ENCODE measurements around the gene ETS1. TPM values are rescaled to one million over a fixed set of nuclear protein-coding genes. Genes with fewer than 3 reads are reported as not detected.

Gene ETS1
- total RNA-seq, 4 donors from 2014 or later, result 23.6 to 56.7 (median 29.2) TPM

GRCh38 chr11:128497061-128497775 lies 90.1 kb downstream of the ETS1 start:
- intact Hi-C loops (cut with DNase I; ENCODE audit: low total_unique reads) (no loop called here), in situ Hi-C loops (cut with MboI; ENCODE audit: low pct_ligation_motif_present in 1 of 4, low pct_unique_long_range_greater_than_20kb in 1 of 4, low sequenced_read_pairs in 3 of 4) (no loop called here)
- no peak for DNase-seq
- peak overlapping the region in 1 of 4 donors; percentile 20 for H3K4me3 ChIP-seq
- no peak for TF ChIP-seq POLR2A (IDR thresholded peaks at IDR 0.05)
- TF ChIP-seq CTCF (IDR thresholded peaks at IDR 0.05), result no peak
- no peak for TF ChIP-seq EP300 (IDR thresholded peaks at IDR 0.05; ENCODE audit: low read depth)
- TF ChIP-seq POLR2AphosphoS5 (IDR thresholded peaks at IDR 0.05), result no peak
- peaks cover 19 to 94% (median 52%) of the 10 kb centered on the region in 4 donors for H3K4me1 ChIP-seq
- H3K27me3 ChIP-seq, result no peaks in the 10 kb centered on the region
- no peaks in the 10 kb centered on the region for H3K36me3 ChIP-seq
- no peaks in the 10 kb centered on the region for H3K9me3 ChIP-seq
- WGBS, 2 donors (ENCODE audit: low coverage in 1 of 2), result 53% methylated on average over 7 of the region's 7 CpGs; no CpG with 5 or more reads in 1 of the 2 donors
- H3K27ac ChIP-seq, result peak overlapping the region; percentile 75 to 94 (median 92)

DNA sequence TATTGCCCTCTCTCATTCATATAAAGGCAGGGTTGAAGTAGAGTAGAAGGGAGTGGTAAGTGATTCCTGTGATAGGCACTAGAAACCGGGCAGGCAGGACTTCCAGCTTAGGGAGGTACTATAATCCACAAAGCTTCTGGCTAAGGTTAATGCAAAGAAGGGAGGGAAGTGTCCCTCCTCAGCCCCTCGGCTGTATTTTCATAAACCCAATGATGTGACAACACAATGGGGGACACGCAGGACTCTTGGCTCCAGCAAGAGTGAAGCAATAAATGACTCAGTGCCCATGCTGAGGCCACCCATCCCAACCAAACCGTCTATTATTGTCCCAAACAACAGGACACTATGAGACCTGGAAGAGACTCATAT lies 90.7 kb downstream of the ETS1 start:
- Histone ChIP-seq H3K9me3 (no peaks in the 10 kb centered on the region), H3K4me1 (peaks cover 13 to 94% (median 50%) of the 10 kb centered on the region in 4 donors), H3K4me3 (peak overlapping the region in 1 of 4 donors; percentile 20), H3K27me3 (no peaks in the 10 kb centered on the region), H3K27ac (peak overlapping the region; percentile 75 to 94 (median 92)), H3K36me3 (no peaks in the 10 kb centered on the region)
- intact Hi-C loops (cut with DNase I; ENCODE audit: low total_unique reads) (no loop called here), in situ Hi-C loops (cut with MboI; ENCODE audit: low pct_ligation_motif_present in 1 of 4, low pct_unique_long_range_greater_than_20kb in 1 of 4, low sequenced_read_pairs in 3 of 4) (no loop called here)
- DNase-seq, result no peak
- WGBS, 2 donors (ENCODE audit: low coverage in 1 of 2), result 36 to 38% methylated on average over 2 to 4 of the region's 4 CpGs
- TF ChIP-seq POLR2AphosphoS5 (IDR thresholded peaks at IDR 0.05) (peak in 1 of 3 donors; percentile 12), POLR2A (IDR thresholded peaks at IDR 0.05) (no peak), EP300 (IDR thresholded peaks at IDR 0.05; ENCODE audit: low read depth) (no peak), CTCF (IDR thresholded peaks at IDR 0.05) (no peak)

DNA sequence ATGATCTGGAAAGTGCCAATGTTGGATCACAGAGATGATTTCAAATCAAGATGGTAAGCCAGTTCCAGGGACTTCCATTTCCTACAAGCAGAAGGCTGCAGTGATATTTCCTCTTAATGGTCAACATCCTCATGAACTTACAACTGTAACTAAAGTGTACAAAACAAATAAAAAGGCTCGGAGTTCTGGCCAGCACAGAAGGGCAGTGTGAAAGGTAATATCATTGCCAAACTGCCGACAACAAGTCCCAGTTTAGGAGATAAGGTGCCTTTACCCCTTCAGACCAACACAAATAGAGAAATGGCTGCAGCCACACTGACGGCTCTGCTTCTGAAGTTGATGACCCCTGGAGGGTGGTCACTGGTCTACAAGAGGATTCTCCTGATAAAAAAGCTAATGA lies 91.1 kb downstream of the ETS1 start:
- Histone ChIP-seq H3K27me3 (no peaks in the 10 kb centered on the region), H3K36me3 (no peaks in the 10 kb centered on the region), H3K4me3 (no peak overlapping the region), H3K27ac (peak overlapping the region; percentile 75 to 94 (median 92)), H3K9me3 (no peaks in the 10 kb centered on the region), H3K4me1 (peaks cover 9 to 93% (median 48%) of the 10 kb centered on the region in 4 donors)
- TF ChIP-seq POLR2AphosphoS5 (IDR thresholded peaks at IDR 0.05) (no peak), EP300 (IDR thresholded peaks at IDR 0.05; ENCODE audit: low read depth) (no peak), CTCF (IDR thresholded peaks at IDR 0.05) (no peak), POLR2A (IDR thresholded peaks at IDR 0.05) (no peak)
- DNase-seq, result no peak
- intact Hi-C loops (cut with DNase I; ENCODE audit: low total_unique reads) (no loop called here), in situ Hi-C loops (cut with MboI; ENCODE audit: low pct_ligation_motif_present in 1 of 4, low pct_unique_long_range_greater_than_20kb in 1 of 4, low sequenced_read_pairs in 3 of 4) (no loop called here)
- 50 to 55% methylated on average over 2 to 3 of the region's 3 CpGs for WGBS, 2 donors (ENCODE audit: low coverage in 1 of 2)

- H3K4me3 ChIP-seq, result no peak overlapping the region
- TF ChIP-seq EP300 (IDR thresholded peaks at IDR 0.05; ENCODE audit: low read depth) (no peak), POLR2AphosphoS5 (IDR thresholded peaks at IDR 0.05) (no peak), POLR2A (IDR thresholded peaks at IDR 0.05) (no peak), CTCF (IDR thresholded peaks at IDR 0.05) (no peak)
- no peaks in the 10 kb centered on the region for H3K9me3 ChIP-seq
- peak overlapping the region; percentile 5 to 94 (median 56) for H3K27ac ChIP-seq
- in situ Hi-C loops (cut with MboI; ENCODE audit: low pct_ligation_motif_present in 1 of 4, low pct_unique_long_range_greater_than_20kb in 1 of 4, low sequenced_read_pairs in 3 of 4), result no loop called here
- 67 to 92% methylated on average over 2 to 3 of the region's 3 CpGs for WGBS, 2 donors (ENCODE audit: low coverage in 1 of 2)
- intact Hi-C loops (cut with DNase I; ENCODE audit: low total_unique reads), result no loop called here
- H3K4me1 ChIP-seq, result peaks cover 7 to 79% (median 39%) of the 10 kb centered on the region in 4 donors
- no peaks in the 10 kb centered on the region for H3K36me3 ChIP-seq
- no peak for DNase-seq
- H3K27me3 ChIP-seq, result no peaks in the 10 kb centered on the region
Measured at GRCh38 chr11:128494418-128495332, 92.7 kb downstream of the ETS1 start.

All from transverse colon (tissue), 4 donors.